Left ventricle myocardium superior (tissue), 1 donor: ENCODE results near the gene NSUN2. TPM values are rescaled to one million over a fixed set of nuclear protein-coding genes. Genes with fewer than 3 reads are reported as not detected.
"Not testable (repeated sequence)": the region's sequence is repeated elsewhere in the genome, so short reads cannot be mapped to it uniquely, and the experiment has no call there.

Experiments
- ATAC-seq: fragments of 200-7000 bp; cut with Tn5 transposase; one replicate; pipeline ENCODE4 v1.9.1; 2020; ENCODE audit warnings: mild to moderate bottlenecking, moderate library complexity
- DNase-seq: peaks from one replicate; pipeline ENCODE4 v3.0.0-alpha.2; 2020
- intact Hi-C: fragments of 100-400 bp; cut with micrococcal nuclease; formaldehyde crosslinking; loops from one replicate; pipeline ENCODE4 v1.11.0; 2022
- long read RNA-seq: library from polyadenylated mRNA; unstranded; transcript quantifications from one replicate; pipeline ENCODE4 v2.0.0, GENCODE V29; 2021
- total RNA-seq: library from RNA; stranded (reverse); fragmentation: NEBNext Ultra II Directional; extraction: Animal tissue kit (Norgen Biotek cat#: 25700); gene quantifications from one replicate; pipeline ENCODE4 v1.2.1, GENCODE V29; 2021
- donor health status: DM: no; HTN: yes; CAD: no; lungs with severe emphysema.

The NSUN2 gene
- 33.5 TPM for total RNA-seq
- long read RNA-seq, transcript NSUN2-201 (19 exons, 3,303 nt): major isoform, 81 of 107 reads
- long read RNA-seq, transcript NSUN2-206 (18 exons, 2,619 nt): minor isoform, 5 of 107 reads
- long read RNA-seq, partial matches to known transcripts: 12 of 107 reads
- long read RNA-seq, other reads (novel, unspliced or antisense): 8 of 107 reads

- DNase-seq: peak; percentile 96
- ATAC-seq: peak; percentile 99
- intact Hi-C loops: loop anchor here (10.0 kb wide), 1 partner anchor 72 kb away; no protein-coding TSS in a partner anchor
These were observed at the start of gene NSUN2, which contains the start of gene SRD5A1 for GRCh38 chr5:6632888-6633468. Gene NSUN2, minus strand, starts transcription at chr5:6633044. Its CDS starts 65 bp downstream, at chr5:6632979. Gene SRD5A1, plus strand, starts transcription at chr5:6633440. Its CDS starts 137 bp downstream, at chr5:6633577.

GRCh38 chr5:6682239-6682638 lies 49.4 kb upstream of the NSUN2 start:
- no peak for DNase-seq
- ATAC-seq: no peak

GRCh38 chr5:6681682-6682081 lies 48.8 kb upstream of the NSUN2 start:
- no peak for ATAC-seq
- intact Hi-C loops: no loop called here
- DNase-seq: no peak

More at GRCh38 chr5:6682239-6682638, 49.4 kb upstream of the NSUN2 start:
- intact Hi-C loops: no loop called here

GRCh38 chr5:6680922-6681321 lies 48.1 kb upstream of the NSUN2 start:
- intact Hi-C loops: no loop called here
- DNase-seq: no peak
- no peak for ATAC-seq

GRCh38 chr5:6678385-6678784 lies 45.5 kb upstream of the NSUN2 start:
- intact Hi-C loops: no loop called here
- no peak for ATAC-seq
- DNase-seq: no peak

GRCh38 chr5:6676702-6677101 lies 43.9 kb upstream of the NSUN2 start:
- ATAC-seq: no peak
- intact Hi-C loops: no loop called here
- no peak for DNase-seq

- DNase-seq (no peak), ATAC-seq (no peak)
- intact Hi-C loops: no loop called here
These were observed 43.1 kb upstream of the NSUN2 start for GRCh38 chr5:6675784-6676491.

GRCh38 chr5:6674886-6675285 lies 42.0 kb upstream of the NSUN2 start:
- ATAC-seq: no peak
- intact Hi-C loops: no loop called here
- DNase-seq: no peak

GRCh38 chr5:6674421-6674820 lies 41.6 kb upstream of the NSUN2 start:
- ATAC-seq: no peak
- DNase-seq: no peak
- intact Hi-C loops: no loop called here

- intact Hi-C loops: no loop called here
- DNase-seq (no peak), ATAC-seq (no peak)
These were observed 41.1 kb upstream of the NSUN2 start for GRCh38 chr5:6673963-6674362.

- DNase-seq: no peak
- no peak for ATAC-seq
- intact Hi-C loops: no loop called here
These were observed 40.2 kb upstream of the NSUN2 start for GRCh38 chr5:6673031-6673430.

- ATAC-seq, DNase-seq, intact Hi-C loops: not testable (repeated sequence)
These were observed 35.9 kb upstream of the NSUN2 start for GRCh38 chr5:6668717-6669116.

- no peak for ATAC-seq
- DNase-seq: no peak
- intact Hi-C loops: no loop called here
These were observed 34.8 kb upstream of the NSUN2 start for GRCh38 chr5:6667648-6668047.

- intact Hi-C loops: no loop called here
- no peak for ATAC-seq
- no peak for DNase-seq
These were observed 33.9 kb upstream of the NSUN2 start for GRCh38 chr5:6666762-6667161.

- intact Hi-C loops: no loop called here
- no peak for ATAC-seq
These were observed 27.8 kb upstream of the NSUN2 start for GRCh38 chr5:6660688-6661087.

GRCh38 chr5:6659941-6660684 lies 27.3 kb upstream of the NSUN2 start:
- intact Hi-C loops: no loop called here
- DNase-seq: no peak
- no peak for ATAC-seq

More at GRCh38 chr5:6660688-6661087, 27.8 kb upstream of the NSUN2 start:
- no peak for DNase-seq

GRCh38 chr5:6656680-6657079 lies 23.8 kb upstream of the NSUN2 start:
- no peak for DNase-seq
- ATAC-seq: no peak
- intact Hi-C loops: no loop called here

- DNase-seq (no peak), ATAC-seq (no peak)
- intact Hi-C loops: no loop called here
These were observed 22.6 kb upstream of the NSUN2 start for GRCh38 chr5:6655432-6655831.

GRCh38 chr5:6652025-6652424 lies 19.2 kb upstream of the NSUN2 start:
- ATAC-seq (no peak), DNase-seq (no peak)
- intact Hi-C loops: no loop called here

GRCh38 chr5:6649681-6650080 lies 16.8 kb upstream of the NSUN2 start:
- ATAC-seq (no peak), DNase-seq (no peak)
- intact Hi-C loops: no loop called here
